Body of pancreas (tissue), 4 donors: ENCODE results near the gene FAHD1. TPM values are rescaled to one million over a fixed set of nuclear protein-coding genes. Genes with fewer than 3 reads are reported as not detected.
A peak's percentile ranks its signal among the peaks of the same experiment; 100 is the strongest.

Experiments used
- ATAC-seq: fragments of 150-250 bp; one replicate; pipeline ENCODE4 v1.9.1; 2016
- DNase-seq, 4 donors: peaks; one replicate each; pipeline ENCODE4 v3.0.0-alpha.2; 2019
- H3K27ac ChIP-seq, 4 donors: fragments of 200-600 bp; sonication (generic); 1 replicate in 3 of 4; 2 replicates in 1 of 4; pipeline versions ENCODE4 v1.5.1 to v1.6.1; 2016 to 2019; ENCODE audit warnings: mild to moderate bottlenecking in 1 of 4, mixed read lengths in 1 of 4, moderate library complexity in 1 of 4
- H3K27me3 ChIP-seq, 2 donors: fragments of 200-600 bp; sonication (generic); one replicate each; pipeline ENCODE4 v1.6.0; 2016; ENCODE audit warnings: mild to moderate bottlenecking in 1 of 2
- H3K36me3 ChIP-seq, 2 donors: fragments of 200-600 bp; sonication (generic); replicated peaks in 1 of 2; 2 replicates each; pipeline ENCODE4 v1.5.1; 2016; ENCODE audit warnings: low read depth in 2 of 2; ENCODE audit not compliant: insufficient read depth in 1 of 2
- H3K4me1 ChIP-seq: fragments of 200-600 bp; sonication (generic); one replicate; pipeline ENCODE4 v1.6.0; 2016
- H3K4me3 ChIP-seq, 2 donors: fragments of 200-600 bp; sonication (generic); 1 replicate in 1 of 2; 2 replicates in 1 of 2; pipeline ENCODE4 v1.5.1; 2016 to 2019
- H3K9me3 ChIP-seq, 3 donors: fragments of 200-600 bp; sonication (generic); 1 replicate in 2 of 3; 2 replicates in 1 of 3; pipeline ENCODE4 v1.5.1; 2016
- CTCF ChIP-seq, 7 experiments: fragments of 450-650 bp in 4 of 7; fragments of 200-600 bp in 3 of 7; sonication (generic) in 3 of 7; IDR thresholded peaks; one replicate each; pipeline ENCODE4 v1.5.1; 2016 to 2019; ENCODE audit warnings: antibody characterized with exemption in 7 of 7
- POLR2A ChIP-seq, 3 donors: fragments of 450-650 bp; IDR thresholded peaks; one replicate each; pipeline ENCODE4 v1.6.1; 2016; ENCODE audit warnings: antibody characterized with exemption in 3 of 3, mild to moderate bottlenecking in 2 of 3
- WGBS, 2 donors: methylation state at CpG; one replicate each; pipeline ENCODE4 v1.1.5; 2017; 5-methylcytosine and 5-hydroxymethylcytosine counted together
- intact Hi-C: fragments of 100-400 bp; cut with DNase I; formaldehyde crosslinking; loops from one replicate; pipeline ENCODE4 v1.15.1; 2023
- total RNA-seq, 2 donors: library from RNA; depleted of rRNA; stranded (reverse); fragments of >200 nt; gene quantifications; one replicate each; pipeline ENCODE4 v1.1.0, GENCODE V29; 2016

FAHD1 gene
- total RNA-seq, 2 donors from 2014 or later = 32.6 to 50.8 TPM

- intact Hi-C loops = no loop called here
These were observed 6.1 kb upstream of the FAHD1 start for GRCh38 chr16:1820946-1821290.

GRCh38 chr16:1821861-1822611 is 5.0 kb upstream of the FAHD1 start:
- no peaks in the 10 kb centered on the region for H3K27me3 ChIP-seq
- TF ChIP-seq CTCF (IDR thresholded peaks at IDR 0.05) = no peak
- TF ChIP-seq POLR2A (IDR thresholded peaks at IDR 0.05) = no peak
- no peaks in the 10 kb centered on the region for H3K9me3 ChIP-seq
- H3K4me3 ChIP-seq = no peak overlapping the region
- intact Hi-C loops = no loop called here
- ATAC-seq (no peak), DNase-seq (no peak)
- H3K27ac ChIP-seq = no peak overlapping the region
- WGBS, 2 donors = 88 to 94% methylated on average over 19 to 20 of the region's 24 CpGs
- H3K36me3 ChIP-seq = no peaks in the 10 kb centered on the region
- H3K4me1 ChIP-seq = peaks cover 32% of the 10 kb centered on the region

More at GRCh38 chr16:1820946-1821290, 6.1 kb upstream of the FAHD1 start:
- DNase-seq (no peak), ATAC-seq (no peak)
- TF ChIP-seq CTCF (IDR thresholded peaks at IDR 0.05) (no peak), POLR2A (IDR thresholded peaks at IDR 0.05) (no peak)
- Histone ChIP-seq H3K4me1 (peaks cover 32% of the 10 kb centered on the region), H3K36me3 (peaks cover 0 to 8% of the 10 kb centered on the region in 2 donors), H3K27ac (no peak overlapping the region), H3K27me3 (no peaks in the 10 kb centered on the region), H3K9me3 (no peaks in the 10 kb centered on the region), H3K4me3 (no peak overlapping the region)
- 86 to 93% methylated on average over 6 of the region's 12 CpGs for WGBS, 2 donors

GRCh38 chr16:1822801-1823200 is 4.2 kb upstream of the FAHD1 start:
- 88 to 91% methylated on average over 7 to 16 of the region's 16 CpGs for WGBS, 2 donors
- H3K4me1 ChIP-seq = peaks cover 35% of the 10 kb centered on the region
- DNase-seq (no peak), ATAC-seq (no peak)
- H3K36me3 ChIP-seq = no peaks in the 10 kb centered on the region
- no peaks in the 10 kb centered on the region for H3K9me3 ChIP-seq
- no peak overlapping the region for H3K4me3 ChIP-seq
- no peaks in the 10 kb centered on the region for H3K27me3 ChIP-seq
- TF ChIP-seq CTCF (IDR thresholded peaks at IDR 0.05) (no peak), POLR2A (IDR thresholded peaks at IDR 0.05) (no peak)
- H3K27ac ChIP-seq = no peak overlapping the region
- intact Hi-C loops = no loop called here

GRCh38 chr16:1823821-1824220 is 3.2 kb upstream of the FAHD1 start:
- DNase-seq = peak; percentile 46 to 63 (median 48)
- Histone ChIP-seq H3K27ac (peak overlapping the region in 2 of 4 donors; percentile 95 to 96), H3K4me1 (peaks cover 45% of the 10 kb centered on the region), H3K36me3 (no peaks in the 10 kb centered on the region), H3K9me3 (no peaks in the 10 kb centered on the region), H3K27me3 (no peaks in the 10 kb centered on the region), H3K4me3 (no peak overlapping the region)
- ATAC-seq = no peak
- WGBS, 2 donors = 37 to 44% methylated on average over 9 of the region's 9 CpGs
- intact Hi-C loops = no loop called here
- no peak for TF ChIP-seq POLR2A (IDR thresholded peaks at IDR 0.05)
- peak in 1 of 7 experiments; percentile 5 for TF ChIP-seq CTCF (IDR thresholded peaks at IDR 0.05)

GRCh38 chr16:1825381-1825863 is 1.6 kb upstream of the FAHD1 start:
- no peaks in the 10 kb centered on the region for H3K9me3 ChIP-seq
- intact Hi-C loops = no loop called here
- WGBS, 2 donors = 12 to 19% methylated on average over 7 to 15 of the region's 15 CpGs
- H3K36me3 ChIP-seq = no peaks in the 10 kb centered on the region
- ATAC-seq (no peak), DNase-seq (peak; percentile 70 to 80 (median 78))
- peak overlapping the region in 1 of 2 donors; percentile 39 for H3K4me3 ChIP-seq
- H3K27me3 ChIP-seq = no peaks in the 10 kb centered on the region
- peaks cover 61% of the 10 kb centered on the region for H3K4me1 ChIP-seq
- no peak for TF ChIP-seq CTCF (IDR thresholded peaks at IDR 0.05)
- TF ChIP-seq POLR2A (IDR thresholded peaks at IDR 0.05) = peak in 1 of 3 donors; percentile 19
- H3K27ac ChIP-seq = peak overlapping the region; percentile 84 to 96 (median 91)
